Measurements from ENCODE around the gene CALB2. TPM values are rescaled to one million over a fixed set of nuclear protein-coding genes. Genes with fewer than 3 reads are reported as not detected.
"Not testable (repeated sequence)": the region's sequence is repeated elsewhere in the genome, so short reads cannot be mapped to it uniquely, and the experiment has no call there.

CALB2 gene
- total RNA-seq: 1 to 10 TPM in 1 of 4 donors, not detected in 3; 2.5 TPM

- intact Hi-C loops (cut with DNase I; ENCODE audit: low total_unique reads): no loop called here
- H3K4me1 ChIP-seq: peaks cover 0 to 3% of the 10 kb centered on the region in 2 donors
- H3K4me3 ChIP-seq: no peak within 1 kb of the TSS
- no peaks in the 10 kb centered on the region for H3K36me3 ChIP-seq
- H3K27me3 ChIP-seq: no peaks in the 10 kb centered on the region
- peak; percentile 62 to 93 (median 89) for TF ChIP-seq CTCF (IDR thresholded peaks at IDR 0.05)
- no peak for TF ChIP-seq POLR2A (IDR thresholded peaks at IDR 0.05)
- H3K27ac ChIP-seq: no peak within 1 kb of the TSS
- DNase-seq: peak; percentile 32 to 55
- no peaks in the 10 kb centered on the region for H3K9me3 ChIP-seq
Measured at GRCh38 chr16:71358464-71358998, at the start of gene CALB2. Gene CALB2, plus strand, starts transcription at chr16:71358723. Its CDS starts 70 bp downstream, at chr16:71358793.

- no peaks in the 10 kb centered on the region for H3K4me1 ChIP-seq
Measured at GRCh38 chr16:71311553-71312158, 46.9 kb upstream of the CALB2 start.

GRCh38 chr16:71313591-71313990, 44.9 kb upstream of the CALB2 start:
- DNase-seq; H3K4me3 ChIP-seq; H3K27ac ChIP-seq; H3K36me3 ChIP-seq; H3K27me3 ChIP-seq; intact Hi-C loops (cut with DNase I; ENCODE audit: low total_unique reads); H3K9me3 ChIP-seq; H3K4me1 ChIP-seq: not testable (repeated sequence)

More at GRCh38 chr16:71311553-71312158, 46.9 kb upstream of the CALB2 start:
- intact Hi-C loops (cut with DNase I; ENCODE audit: low total_unique reads): no loop called here
- peak; percentile 32 to 48 (median 44) for TF ChIP-seq CTCF (IDR thresholded peaks at IDR 0.05)
- no peak for TF ChIP-seq POLR2A (IDR thresholded peaks at IDR 0.05)
- Histone ChIP-seq H3K27ac (no peak overlapping the region), H3K36me3 (no peaks in the 10 kb centered on the region), H3K4me3 (no peak overlapping the region), H3K9me3 (no peaks in the 10 kb centered on the region), H3K27me3 (no peaks in the 10 kb centered on the region)
- DNase-seq: no peak

- Histone ChIP-seq H3K4me3 (no peak overlapping the region), H3K27me3 (no peaks in the 10 kb centered on the region), H3K4me1 (no peaks in the 10 kb centered on the region), H3K27ac (no peak overlapping the region), H3K9me3 (no peaks in the 10 kb centered on the region), H3K36me3 (no peaks in the 10 kb centered on the region)
- TF ChIP-seq CTCF (IDR thresholded peaks at IDR 0.05) (no peak), POLR2A (IDR thresholded peaks at IDR 0.05) (no peak)
- DNase-seq: no peak
- intact Hi-C loops (cut with DNase I; ENCODE audit: low total_unique reads): no loop called here
Measured at GRCh38 chr16:71315269-71315668, 43.3 kb upstream of the CALB2 start.

GRCh38 chr16:71319999-71320398, 38.5 kb upstream of the CALB2 start:
- intact Hi-C loops (cut with DNase I; ENCODE audit: low total_unique reads): no loop called here
- no peaks in the 10 kb centered on the region for H3K36me3 ChIP-seq
- TF ChIP-seq CTCF (IDR thresholded peaks at IDR 0.05) (no peak), POLR2A (IDR thresholded peaks at IDR 0.05) (no peak)

More at GRCh38 chr16:71319999-71320398, 38.5 kb upstream of the CALB2 start:
- no peaks in the 10 kb centered on the region for H3K4me1 ChIP-seq
- H3K27ac ChIP-seq: no peak overlapping the region
- H3K27me3 ChIP-seq: no peaks in the 10 kb centered on the region
- DNase-seq: no peak
- no peaks in the 10 kb centered on the region for H3K9me3 ChIP-seq
- no peak overlapping the region for H3K4me3 ChIP-seq

Data from uterus (tissue), 4 donors.